HL-60/S4 (cell line): ENCODE measurements around the gene SCYGR1.
"Not testable (repeated sequence)": the region's sequence is repeated elsewhere in the genome, so short reads cannot be mapped to it uniquely, and the experiment has no call there.

Experiments used
- in situ Hi-C: fragments of 300-500 bp; cut with MboI; formaldehyde crosslinking; loops from 2 replicates; pipeline ENCODE4 v1.14.3; 2022; ENCODE audit warnings: low sequenced_read_pairs

The SCYGR1 gene

GRCh38 chr2:227374158-227374557 lies 13.6 kb downstream of the SCYGR1 start:
- in situ Hi-C loops = no loop called here

- in situ Hi-C loops = no loop called here
These were observed 14.4 kb downstream of the SCYGR1 start for GRCh38 chr2:227373389-227373788.

- in situ Hi-C loops = no loop called here
These were observed 16.9 kb downstream of the SCYGR1 start for GRCh38 chr2:227370791-227371312.

GRCh38 chr2:227370092-227370491 lies 17.7 kb downstream of the SCYGR1 start:
- in situ Hi-C loops = no loop called here

- in situ Hi-C loops = no loop called here
These were observed 19.2 kb downstream of the SCYGR1 start for GRCh38 chr2:227368574-227368973.

GRCh38 chr2:227367427-227367795 lies 20.3 kb downstream of the SCYGR1 start:
- in situ Hi-C loops = no loop called here

- in situ Hi-C loops = no loop called here
These were observed 20.9 kb downstream of the SCYGR1 start for GRCh38 chr2:227366769-227367426.

GRCh38 chr2:227365833-227366232 lies 21.9 kb downstream of the SCYGR1 start:
- in situ Hi-C loops = no loop called here

- in situ Hi-C loops = not testable (repeated sequence)
These were observed 23.0 kb downstream of the SCYGR1 start for GRCh38 chr2:227364585-227365263.

- in situ Hi-C loops = no loop called here
These were observed 24.0 kb downstream of the SCYGR1 start for GRCh38 chr2:227363756-227364155.

GRCh38 chr2:227360351-227360750 lies 27.4 kb downstream of the SCYGR1 start:
- in situ Hi-C loops = no loop called here

GRCh38 chr2:227351639-227352038 lies 36.1 kb downstream of the SCYGR1 start:
- in situ Hi-C loops = no loop called here

GRCh38 chr2:227349989-227350612 lies 37.6 kb downstream of the SCYGR1 start:
- in situ Hi-C loops = no loop called here

GRCh38 chr2:227348324-227348723 lies 39.4 kb downstream of the SCYGR1 start:
- in situ Hi-C loops = no loop called here

GRCh38 chr2:227347117-227347516 lies 40.6 kb downstream of the SCYGR1 start:
- in situ Hi-C loops = no loop called here

GRCh38 chr2:227344231-227344630 lies 43.5 kb downstream of the SCYGR1 start:
- in situ Hi-C loops = no loop called here

- in situ Hi-C loops = no loop called here
These were observed 46.2 kb downstream of the SCYGR1 start for GRCh38 chr2:227341553-227341952.

GRCh38 chr2:227340106-227340505 lies 47.6 kb downstream of the SCYGR1 start:
- in situ Hi-C loops = no loop called here

GRCh38 chr2:227339098-227339599 lies 48.6 kb downstream of the SCYGR1 start:
- in situ Hi-C loops = no loop called here
